ENCODE results near the gene CYP17A1. TPM values are rescaled to one million over a fixed set of nuclear protein-coding genes. Genes with fewer than 3 reads are reported as not detected.

CYP17A1 gene, protein sequence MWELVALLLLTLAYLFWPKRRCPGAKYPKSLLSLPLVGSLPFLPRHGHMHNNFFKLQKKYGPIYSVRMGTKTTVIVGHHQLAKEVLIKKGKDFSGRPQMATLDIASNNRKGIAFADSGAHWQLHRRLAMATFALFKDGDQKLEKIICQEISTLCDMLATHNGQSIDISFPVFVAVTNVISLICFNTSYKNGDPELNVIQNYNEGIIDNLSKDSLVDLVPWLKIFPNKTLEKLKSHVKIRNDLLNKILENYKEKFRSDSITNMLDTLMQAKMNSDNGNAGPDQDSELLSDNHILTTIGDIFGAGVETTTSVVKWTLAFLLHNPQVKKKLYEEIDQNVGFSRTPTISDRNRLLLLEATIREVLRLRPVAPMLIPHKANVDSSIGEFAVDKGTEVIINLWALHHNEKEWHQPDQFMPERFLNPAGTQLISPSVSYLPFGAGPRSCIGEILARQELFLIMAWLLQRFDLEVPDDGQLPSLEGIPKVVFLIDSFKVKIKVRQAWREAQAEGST
- total RNA-seq: not detected

DNA sequence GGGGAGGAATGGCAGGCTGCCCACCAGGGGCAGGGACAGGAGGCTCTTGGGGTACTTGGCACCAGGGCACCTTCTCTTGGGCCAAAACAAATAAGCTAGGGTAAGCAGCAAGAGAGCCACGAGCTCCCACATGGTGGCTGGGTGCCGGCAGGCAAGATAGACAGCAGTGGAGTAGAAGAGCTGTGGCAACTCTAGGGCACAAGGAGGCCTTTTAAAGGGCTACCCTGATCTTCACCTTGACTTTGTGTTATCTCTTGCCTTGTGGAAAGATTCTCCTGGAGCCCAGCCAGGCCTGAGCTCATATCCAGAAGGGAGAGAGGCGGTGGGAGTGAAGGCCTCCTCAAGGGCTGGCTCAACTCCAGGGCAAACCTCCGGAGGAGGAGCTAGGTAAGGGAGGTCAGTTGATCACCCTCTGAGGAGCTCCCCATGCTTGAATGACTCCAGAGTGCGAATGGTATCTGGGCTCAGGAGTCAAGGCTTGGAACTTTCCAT is at the start of gene CYP17A1:
TSS of gene CYP17A1 (minus strand) at position 184 of the 492 bp plus-strand sequence. CDS start at position 132, 52 bp downstream.
- H3K4me1 ChIP-seq (ENCODE audit: control insufficient read depth in 3 of 3, insufficient read depth in 3 of 3, low read length in 3 of 3): peaks cover 2 to 13% (median 7%) of the 10 kb centered on the region in 3 donors
- H3K4me3 ChIP-seq (ENCODE audit: low read length in 3 of 3): no peak within 1 kb of the TSS
- H3K27ac ChIP-seq (ENCODE audit: low read depth, low read length): no peak within 1 kb of the TSS
- no peaks in the 10 kb centered on the region for H3K9me3 ChIP-seq (ENCODE audit: control insufficient read depth in 3 of 3, low read length in 3 of 3)
- H3K27me3 ChIP-seq (ENCODE audit: control insufficient read depth in 3 of 3, insufficient read depth in 3 of 3, low read length in 3 of 3): peaks cover 3 to 12% (median 9%) of the 10 kb centered on the region in 3 donors
- no peaks in the 10 kb centered on the region for H3K36me3 ChIP-seq (ENCODE audit: control insufficient read depth in 3 of 3, insufficient read depth in 3 of 3, low read length in 3 of 3)
- H3K9ac ChIP-seq (ENCODE audit: low read depth in 1 of 3, low read length in 3 of 3): no peak within 1 kb of the TSS

DNA sequence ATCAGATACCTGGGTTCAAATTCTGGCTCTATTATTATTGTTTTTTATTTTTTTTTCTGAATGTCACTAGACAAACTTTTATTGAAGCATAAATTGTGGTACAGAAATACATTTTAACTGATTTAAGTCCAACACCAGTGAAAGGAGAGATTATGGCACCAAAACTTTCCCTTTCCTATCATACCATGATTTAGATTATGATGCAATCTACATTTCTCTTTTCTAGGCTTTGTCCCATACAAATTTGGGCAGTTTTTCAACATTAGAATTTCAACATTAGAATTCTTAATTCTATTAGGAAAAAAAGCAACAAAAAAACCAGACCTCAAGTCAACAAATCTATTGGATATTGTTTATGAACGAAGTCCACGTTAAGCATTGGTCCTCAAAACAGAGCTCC is 43.0 kb upstream of the CYP17A1 start:
- Histone ChIP-seq H3K27me3 (ENCODE audit: control insufficient read depth in 3 of 3, insufficient read depth in 3 of 3, low read length in 3 of 3) (no peaks in the 10 kb centered on the region), H3K9me3 (ENCODE audit: control insufficient read depth in 3 of 3, low read length in 3 of 3) (no peaks in the 10 kb centered on the region), H3K4me3 (ENCODE audit: low read length in 3 of 3) (no peak overlapping the region), H3K36me3 (ENCODE audit: control insufficient read depth in 3 of 3, insufficient read depth in 3 of 3, low read length in 3 of 3) (peaks cover 0 to 12% (median 7%) of the 10 kb centered on the region in 3 donors), H3K9ac (ENCODE audit: low read depth in 1 of 3, low read length in 3 of 3) (no peak overlapping the region), H3K4me1 (ENCODE audit: control insufficient read depth in 3 of 3, insufficient read depth in 3 of 3, low read length in 3 of 3) (no peaks in the 10 kb centered on the region), H3K27ac (ENCODE audit: low read depth, low read length) (no peak overlapping the region)

DNA sequence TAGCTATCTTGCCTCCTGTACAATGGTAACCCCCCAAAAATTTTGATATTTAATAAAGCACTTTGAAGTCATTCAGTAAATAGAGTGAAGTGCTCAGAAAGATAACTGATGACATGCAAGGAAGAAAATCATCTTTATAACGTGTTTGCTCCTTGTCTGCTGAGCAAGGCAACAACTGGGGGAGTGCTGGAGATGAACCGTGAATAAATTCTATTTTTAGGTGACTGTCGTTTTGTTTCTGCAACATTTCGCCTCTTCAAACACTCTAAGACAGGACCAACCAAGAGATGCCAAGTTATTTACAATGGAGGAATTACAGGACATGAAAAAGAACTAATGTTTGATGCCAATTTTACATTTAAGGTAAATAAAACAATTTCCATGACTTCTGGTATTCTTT is 41.4 kb upstream of the CYP17A1 start:
- Histone ChIP-seq H3K9ac (ENCODE audit: low read depth in 1 of 3, low read length in 3 of 3) (no peak overlapping the region), H3K27ac (ENCODE audit: low read depth, low read length) (no peak overlapping the region), H3K9me3 (ENCODE audit: control insufficient read depth in 3 of 3, low read length in 3 of 3) (no peaks in the 10 kb centered on the region), H3K4me3 (ENCODE audit: low read length in 3 of 3) (no peak overlapping the region), H3K4me1 (ENCODE audit: control insufficient read depth in 3 of 3, insufficient read depth in 3 of 3, low read length in 3 of 3) (no peaks in the 10 kb centered on the region), H3K27me3 (ENCODE audit: control insufficient read depth in 3 of 3, insufficient read depth in 3 of 3, low read length in 3 of 3) (no peaks in the 10 kb centered on the region), H3K36me3 (ENCODE audit: control insufficient read depth in 3 of 3, insufficient read depth in 3 of 3, low read length in 3 of 3) (peaks cover 0 to 16% (median 10%) of the 10 kb centered on the region in 3 donors)

DNA sequence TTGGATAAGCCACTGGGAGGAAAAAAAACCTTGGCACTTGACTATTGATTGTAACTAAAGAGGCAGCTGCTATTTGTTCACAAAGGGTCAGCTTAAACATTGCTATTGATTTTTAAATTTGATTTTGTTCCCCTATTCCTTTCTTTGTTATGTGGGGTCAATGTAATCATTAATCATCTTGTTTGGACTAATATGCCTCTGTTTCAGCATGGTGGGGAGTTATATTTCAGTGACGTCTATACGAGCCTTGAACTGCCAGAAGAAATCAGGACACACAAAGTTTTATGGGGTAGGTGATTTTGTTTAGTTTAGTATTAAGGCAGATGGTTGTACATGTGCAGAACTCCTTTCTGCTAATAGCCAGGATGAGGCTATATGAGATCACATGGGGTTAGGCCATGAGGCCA is 39.5 kb upstream of the CYP17A1 start:
- Histone ChIP-seq H3K27ac (ENCODE audit: low read depth, low read length) (no peak overlapping the region), H3K9ac (ENCODE audit: low read depth in 1 of 3, low read length in 3 of 3) (no peak overlapping the region), H3K4me3 (ENCODE audit: low read length in 3 of 3) (no peak overlapping the region), H3K36me3 (ENCODE audit: control insufficient read depth in 3 of 3, insufficient read depth in 3 of 3, low read length in 3 of 3) (peaks cover 0 to 16% (median 11%) of the 10 kb centered on the region in 3 donors), H3K9me3 (ENCODE audit: control insufficient read depth in 3 of 3, low read length in 3 of 3) (no peaks in the 10 kb centered on the region), H3K4me1 (ENCODE audit: control insufficient read depth in 3 of 3, insufficient read depth in 3 of 3, low read length in 3 of 3) (no peaks in the 10 kb centered on the region), H3K27me3 (ENCODE audit: control insufficient read depth in 3 of 3, insufficient read depth in 3 of 3, low read length in 3 of 3) (no peaks in the 10 kb centered on the region)

DNA sequence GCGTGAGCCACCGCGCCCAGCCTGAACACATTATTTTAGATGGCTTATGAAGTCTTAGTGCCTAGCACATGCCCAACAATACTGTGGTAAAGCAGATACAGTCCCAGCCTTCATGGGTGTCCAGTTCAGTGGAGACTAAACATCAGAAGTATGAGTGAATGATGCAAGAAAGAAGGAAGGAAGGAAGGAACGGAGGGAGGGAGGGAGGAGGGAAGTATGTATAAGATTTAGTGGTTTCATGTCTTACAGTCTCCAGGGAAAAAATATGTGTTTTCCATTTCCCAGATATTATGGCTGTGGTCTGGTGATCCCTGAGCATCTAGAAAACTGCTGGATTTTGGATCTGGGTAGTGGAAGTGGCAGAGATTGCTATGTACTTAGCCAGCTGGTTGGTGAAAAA is 35.0 kb upstream of the CYP17A1 start:
- Histone ChIP-seq H3K9me3 (ENCODE audit: control insufficient read depth in 3 of 3, low read length in 3 of 3) (no peaks in the 10 kb centered on the region), H3K4me1 (ENCODE audit: control insufficient read depth in 3 of 3, insufficient read depth in 3 of 3, low read length in 3 of 3) (peaks cover 6 to 13% (median 10%) of the 10 kb centered on the region in 3 donors), H3K27ac (ENCODE audit: low read depth, low read length) (no peak overlapping the region), H3K27me3 (ENCODE audit: control insufficient read depth in 3 of 3, insufficient read depth in 3 of 3, low read length in 3 of 3) (peaks cover 0 to 15% (median 0%) of the 10 kb centered on the region in 3 donors), H3K4me3 (ENCODE audit: low read length in 3 of 3) (no peak overlapping the region), H3K9ac (ENCODE audit: low read depth in 1 of 3, low read length in 3 of 3) (no peak overlapping the region), H3K36me3 (ENCODE audit: control insufficient read depth in 3 of 3, insufficient read depth in 3 of 3, low read length in 3 of 3) (peaks cover 0 to 8% (median 7%) of the 10 kb centered on the region in 3 donors)

DNA sequence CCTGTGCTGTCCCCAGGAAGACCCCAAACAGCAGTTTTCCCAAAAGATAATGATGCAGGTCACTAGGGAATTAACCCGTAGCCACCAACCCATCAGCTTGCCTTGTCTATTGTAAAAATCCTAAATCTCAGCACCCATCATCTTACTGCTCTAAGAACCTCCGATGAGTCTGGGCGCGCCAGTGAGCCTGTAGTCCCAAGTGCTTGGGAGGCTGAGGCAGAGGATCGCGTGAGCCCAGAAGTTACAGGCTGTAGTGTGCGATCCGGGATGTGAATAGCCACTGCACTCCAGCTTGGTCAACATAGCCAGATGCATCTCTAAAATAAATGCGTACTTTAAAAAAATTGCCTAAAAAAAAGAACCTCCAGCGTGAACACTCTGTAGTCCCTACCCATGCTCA is 33.0 kb upstream of the CYP17A1 start:
- Histone ChIP-seq H3K36me3 (ENCODE audit: control insufficient read depth in 3 of 3, insufficient read depth in 3 of 3, low read length in 3 of 3) (peaks cover 0 to 7% (median 5%) of the 10 kb centered on the region in 3 donors), H3K27me3 (ENCODE audit: control insufficient read depth in 3 of 3, insufficient read depth in 3 of 3, low read length in 3 of 3) (peaks cover 0 to 15% (median 0%) of the 10 kb centered on the region in 3 donors), H3K9ac (ENCODE audit: low read depth in 1 of 3, low read length in 3 of 3) (peak overlapping the region in 2 of 3 donors; percentile 87 to 89), H3K4me1 (ENCODE audit: control insufficient read depth in 3 of 3, insufficient read depth in 3 of 3, low read length in 3 of 3) (peaks cover 6 to 13% (median 10%) of the 10 kb centered on the region in 3 donors), H3K4me3 (ENCODE audit: low read length in 3 of 3) (peak overlapping the region; percentile 69 to 87 (median 82)), H3K9me3 (ENCODE audit: control insufficient read depth in 3 of 3, low read length in 3 of 3) (no peaks in the 10 kb centered on the region), H3K27ac (ENCODE audit: low read depth, low read length) (no peak overlapping the region)

DNA sequence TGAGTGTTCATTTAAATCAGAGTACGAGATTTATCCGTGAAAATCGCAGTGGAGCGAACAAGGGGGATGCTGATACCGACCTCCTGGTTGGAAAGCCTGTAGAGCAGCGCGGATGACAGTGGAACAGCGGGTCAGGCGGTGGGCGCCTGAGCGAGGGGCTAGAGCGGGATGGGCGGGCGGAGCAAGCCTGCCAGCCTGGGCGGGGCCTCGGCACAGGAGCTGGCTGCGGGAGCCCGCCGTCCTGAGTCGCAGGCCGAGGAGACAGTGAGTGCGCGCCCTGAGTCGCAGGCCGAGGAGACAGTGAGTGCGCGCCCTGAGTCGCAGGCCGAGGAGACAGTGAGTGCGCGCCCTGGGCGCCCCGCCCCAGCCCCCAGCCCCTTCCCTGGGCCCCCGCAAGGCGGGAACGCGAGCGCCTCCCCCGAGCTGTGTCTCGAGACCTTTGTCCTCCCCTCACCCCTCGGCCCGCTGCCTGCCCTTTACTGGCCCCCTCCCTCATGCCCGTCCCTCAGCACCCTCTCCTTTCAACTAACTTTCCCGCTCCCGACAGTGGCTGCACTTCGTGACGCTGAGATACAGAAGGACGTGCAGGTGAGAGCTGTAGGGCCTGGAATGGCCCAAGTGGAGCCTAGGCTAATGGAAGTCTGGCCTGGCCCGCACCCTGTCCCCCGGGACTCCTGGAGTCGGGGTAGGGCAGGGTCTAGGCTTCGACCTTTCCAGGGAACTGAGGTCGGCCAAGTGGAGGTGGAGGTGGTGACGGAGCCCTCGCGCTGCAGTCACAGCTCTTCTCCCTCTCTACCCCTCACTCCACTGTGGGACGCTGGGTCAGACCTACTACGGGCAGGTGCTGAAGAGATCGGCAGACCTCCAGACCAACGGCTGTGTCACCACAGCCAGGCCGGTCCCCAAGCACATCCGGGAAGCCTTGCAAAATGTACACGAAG is 32.3 kb upstream of the CYP17A1 start, which contains the start of gene AS3MT:
TSS of gene AS3MT (plus strand) at position 213 of the 941 bp plus-strand sequence. CDS start at position 336, 123 bp downstream.
- peaks cover 6 to 13% (median 10%) of the 10 kb centered on the region in 3 donors for H3K4me1 ChIP-seq (ENCODE audit: control insufficient read depth in 3 of 3, insufficient read depth in 3 of 3, low read length in 3 of 3)
- peaks cover 0 to 15% (median 0%) of the 10 kb centered on the region in 3 donors for H3K27me3 ChIP-seq (ENCODE audit: control insufficient read depth in 3 of 3, insufficient read depth in 3 of 3, low read length in 3 of 3)
- peak within 1 kb of the TSS; percentile 50 to 89 (median 87) for H3K9ac ChIP-seq (ENCODE audit: low read depth in 1 of 3, low read length in 3 of 3)
- no peaks in the 10 kb centered on the region for H3K9me3 ChIP-seq (ENCODE audit: control insufficient read depth in 3 of 3, low read length in 3 of 3)
- H3K36me3 ChIP-seq (ENCODE audit: control insufficient read depth in 3 of 3, insufficient read depth in 3 of 3, low read length in 3 of 3): peaks cover 0 to 4% (median 0%) of the 10 kb centered on the region in 3 donors
- H3K27ac ChIP-seq (ENCODE audit: low read depth, low read length): no peak within 1 kb of the TSS
- peak within 1 kb of the TSS; percentile 69 to 87 (median 82) for H3K4me3 ChIP-seq (ENCODE audit: low read length in 3 of 3)

DNA sequence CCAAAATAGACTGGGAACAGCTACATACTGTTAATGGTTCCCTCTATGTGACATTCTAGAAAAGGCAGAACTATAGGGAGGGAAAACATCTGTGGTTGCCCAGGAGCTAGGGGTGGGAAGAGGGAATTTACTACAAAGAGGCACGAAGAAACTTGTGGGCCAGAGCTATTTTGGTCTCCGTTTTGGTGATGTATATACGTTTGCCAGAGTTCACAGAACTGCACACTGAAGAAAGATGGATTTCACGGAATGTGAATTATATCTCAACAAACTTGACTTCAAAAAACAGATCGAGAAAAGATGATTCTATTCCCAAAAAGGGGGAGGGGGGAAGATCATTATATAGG is 31.7 kb upstream of the CYP17A1 start:
- Histone ChIP-seq H3K27ac (ENCODE audit: low read depth, low read length) (no peak overlapping the region), H3K4me3 (ENCODE audit: low read length in 3 of 3) (peak overlapping the region; percentile 62 to 73 (median 69))

DNA sequence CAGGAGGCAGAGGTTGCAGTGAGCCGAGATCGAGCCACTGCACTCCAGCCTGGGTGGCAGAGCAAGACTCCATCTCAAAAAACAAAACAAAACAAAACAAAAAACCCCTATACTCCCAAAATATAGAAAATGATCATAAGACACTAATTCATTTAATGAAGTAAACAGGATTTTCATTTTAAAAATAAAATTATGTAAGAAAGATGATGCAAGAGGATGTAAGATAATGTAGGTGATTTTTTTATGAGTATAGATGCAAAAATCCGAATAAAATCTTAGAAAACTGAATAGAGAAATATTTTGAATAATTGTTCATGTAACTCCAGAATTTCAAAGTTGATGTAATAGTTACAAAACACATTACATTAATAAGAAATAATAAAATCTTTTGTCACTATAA is 28.4 kb upstream of the CYP17A1 start:
- Histone ChIP-seq H3K27me3 (ENCODE audit: control insufficient read depth in 3 of 3, insufficient read depth in 3 of 3, low read length in 3 of 3) (peaks cover 0 to 11% (median 0%) of the 10 kb centered on the region in 3 donors), H3K36me3 (ENCODE audit: control insufficient read depth in 3 of 3, insufficient read depth in 3 of 3, low read length in 3 of 3) (peaks cover 17 to 19% (median 18%) of the 10 kb centered on the region in 3 donors), H3K9ac (ENCODE audit: low read depth in 1 of 3, low read length in 3 of 3) (no peak overlapping the region)

More for the DNA sequence above, 31.7 kb upstream of the CYP17A1 start:
- peaks cover 0 to 6% (median 1%) of the 10 kb centered on the region in 3 donors for H3K36me3 ChIP-seq (ENCODE audit: control insufficient read depth in 3 of 3, insufficient read depth in 3 of 3, low read length in 3 of 3)
- H3K9ac ChIP-seq (ENCODE audit: low read depth in 1 of 3, low read length in 3 of 3): peak overlapping the region in 2 of 3 donors; percentile 19 to 73
- no peaks in the 10 kb centered on the region for H3K9me3 ChIP-seq (ENCODE audit: control insufficient read depth in 3 of 3, low read length in 3 of 3)
- peaks cover 0 to 15% (median 0%) of the 10 kb centered on the region in 3 donors for H3K27me3 ChIP-seq (ENCODE audit: control insufficient read depth in 3 of 3, insufficient read depth in 3 of 3, low read length in 3 of 3)
- peaks cover 6 to 13% (median 10%) of the 10 kb centered on the region in 3 donors for H3K4me1 ChIP-seq (ENCODE audit: control insufficient read depth in 3 of 3, insufficient read depth in 3 of 3, low read length in 3 of 3)

More for the DNA sequence above, 28.4 kb upstream of the CYP17A1 start:
- H3K4me1 ChIP-seq (ENCODE audit: control insufficient read depth in 3 of 3, insufficient read depth in 3 of 3, low read length in 3 of 3): peaks cover 6 to 13% (median 10%) of the 10 kb centered on the region in 3 donors
- no peak overlapping the region for H3K4me3 ChIP-seq (ENCODE audit: low read length in 3 of 3)
- no peaks in the 10 kb centered on the region for H3K9me3 ChIP-seq (ENCODE audit: control insufficient read depth in 3 of 3, low read length in 3 of 3)
- no peak overlapping the region for H3K27ac ChIP-seq (ENCODE audit: low read depth, low read length)

All from skeletal muscle tissue (tissue), 4 donors.